GM18873 (cell line): ENCODE data around the gene ICE2.
"Not testable (repeated sequence)": the region's sequence is repeated elsewhere in the genome, so short reads cannot be mapped to it uniquely, and the experiment has no call there.

Experiments used
- ATAC-seq: cut with Tn5 transposase; IDR thresholded peaks from one replicate; pipeline ENCODE4 v1.9.1; 2021; ENCODE audit warnings: mild to moderate bottlenecking, moderate library complexity, moderate number of reproducible peaks; ENCODE audit not compliant: unreplicated experiment, low FRiP score

Gene ICE2

GRCh38 chr15:60413231-60413824, 65.6 kb downstream of the ICE2 start:
- ATAC-seq = no peak

GRCh38 chr15:60412807-60413206, 66.1 kb downstream of the ICE2 start:
- not testable (repeated sequence) for ATAC-seq

GRCh38 chr15:60411774-60412425, 67.0 kb downstream of the ICE2 start:
- ATAC-seq = no peak

DNA sequence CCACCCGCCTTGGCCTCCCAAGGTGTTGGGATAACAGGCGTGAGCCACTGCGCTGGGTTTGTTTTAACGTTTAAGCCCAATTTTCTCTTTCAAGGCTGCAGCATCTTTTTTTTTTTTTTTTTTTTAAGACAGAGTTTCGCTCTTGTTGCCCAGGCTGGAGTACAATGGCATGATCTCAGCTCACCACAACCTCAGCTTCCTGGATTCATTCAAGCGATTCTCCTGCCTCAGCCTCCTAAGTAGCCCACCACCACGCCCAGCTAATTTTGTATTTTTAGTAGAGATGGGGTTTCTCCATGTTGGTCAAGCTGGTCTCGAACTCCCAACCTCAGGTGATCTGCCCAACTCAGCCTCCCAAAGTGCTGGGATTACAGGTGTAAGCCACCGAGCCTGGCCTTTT, 68.6 kb downstream of the ICE2 start:
- not testable (repeated sequence) for ATAC-seq

- ATAC-seq = no peak
Observed at GRCh38 chr15:60408463-60408981, 70.4 kb downstream of the ICE2 start.

- ATAC-seq = no peak
Observed at GRCh38 chr15:60407415-60407805, 71.5 kb downstream of the ICE2 start.

- ATAC-seq = no peak
Observed at GRCh38 chr15:60406513-60407414, 72.2 kb downstream of the ICE2 start.

DNA sequence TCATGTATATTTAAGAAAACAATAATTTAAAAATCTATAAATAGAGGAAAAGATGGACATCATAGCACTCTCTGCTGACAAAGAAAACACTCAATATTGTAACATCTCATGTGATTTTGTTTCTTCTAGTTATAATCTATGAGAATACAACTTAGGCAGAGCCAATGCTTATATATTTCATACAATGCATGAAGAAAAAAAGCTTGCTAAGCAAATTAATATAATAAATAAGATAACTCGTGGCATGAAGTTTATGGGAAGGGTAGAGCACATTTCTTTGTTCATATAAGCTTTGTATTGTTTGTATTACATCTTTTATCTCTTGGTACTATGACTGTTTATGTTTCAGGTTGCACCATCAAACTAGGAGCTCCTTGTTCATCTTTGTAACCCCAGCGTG, 73.5 kb downstream of the ICE2 start:
- no peak for ATAC-seq

DNA sequence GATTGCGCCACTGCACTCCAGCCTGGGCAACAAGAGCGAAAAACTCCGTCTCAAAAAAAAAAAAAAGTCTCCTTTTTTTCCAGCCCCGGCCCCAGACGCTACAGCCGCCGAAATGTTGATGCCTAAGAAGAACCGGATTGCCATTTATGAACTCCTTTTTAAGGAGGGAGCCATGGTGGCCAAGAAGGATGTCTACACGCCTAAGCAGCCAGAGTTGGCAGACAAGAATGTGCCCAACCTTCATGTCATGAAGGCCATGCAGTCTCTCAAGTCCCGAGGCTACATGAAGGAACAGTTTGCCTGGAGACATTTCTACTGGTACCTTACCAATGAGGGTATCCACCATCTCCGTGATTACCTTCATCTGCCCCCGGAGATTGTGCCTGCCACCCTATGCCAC, 74.6 kb downstream of the ICE2 start:
- not testable (repeated sequence) for ATAC-seq

DNA sequence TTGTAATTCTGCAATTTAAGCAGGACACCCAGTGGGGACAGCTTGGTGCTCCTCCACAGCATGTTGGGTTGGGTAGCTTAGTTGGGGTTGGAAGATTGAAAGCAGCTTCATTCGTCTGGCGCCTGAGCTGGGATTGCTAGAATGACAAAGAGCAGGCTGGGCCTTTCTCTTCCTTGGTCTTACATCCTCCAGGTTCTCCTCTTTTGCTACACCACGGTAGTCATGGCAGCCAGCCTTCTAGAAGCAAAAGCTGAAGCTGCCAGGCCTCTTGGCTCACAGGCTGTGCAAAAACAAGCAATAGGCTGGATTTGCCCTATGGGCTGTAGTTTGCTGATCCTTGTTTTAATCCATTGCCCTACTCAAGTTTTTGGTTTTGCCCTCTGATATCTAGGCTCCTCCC, 78.0 kb downstream of the ICE2 start:
- no peak for ATAC-seq

DNA sequence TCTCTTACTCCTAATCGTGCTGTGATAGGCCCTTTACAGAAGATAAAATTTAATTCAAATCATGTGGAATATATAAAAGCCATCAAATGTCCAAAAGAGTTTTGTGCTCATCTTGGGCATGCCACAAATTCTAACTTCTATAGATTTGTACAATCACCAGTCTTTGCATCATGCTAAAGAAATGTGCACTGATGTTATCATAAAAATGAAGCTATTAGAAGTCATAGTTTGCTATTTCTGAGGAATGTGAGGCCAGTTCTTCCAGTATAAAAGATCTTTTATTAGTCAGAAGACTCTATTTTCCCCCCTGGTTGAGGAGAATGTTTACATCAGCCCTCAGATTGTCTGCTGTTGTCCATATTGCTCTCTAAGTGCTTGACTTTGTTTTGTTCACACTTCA, 79.0 kb downstream of the ICE2 start:
- no peak for ATAC-seq

GRCh38 chr15:60399246-60399915, 79.6 kb downstream of the ICE2 start:
- no peak for ATAC-seq

- ATAC-seq = peak; percentile 60
Observed at GRCh38 chr15:60397772-60398445, 81.0 kb downstream of the ICE2 start, which contains the start of gene ANXA2. ANXA2 (minus strand) TSS chr15:60397986; CDS start chr15:60386075, 11,911 bp downstream.

DNA sequence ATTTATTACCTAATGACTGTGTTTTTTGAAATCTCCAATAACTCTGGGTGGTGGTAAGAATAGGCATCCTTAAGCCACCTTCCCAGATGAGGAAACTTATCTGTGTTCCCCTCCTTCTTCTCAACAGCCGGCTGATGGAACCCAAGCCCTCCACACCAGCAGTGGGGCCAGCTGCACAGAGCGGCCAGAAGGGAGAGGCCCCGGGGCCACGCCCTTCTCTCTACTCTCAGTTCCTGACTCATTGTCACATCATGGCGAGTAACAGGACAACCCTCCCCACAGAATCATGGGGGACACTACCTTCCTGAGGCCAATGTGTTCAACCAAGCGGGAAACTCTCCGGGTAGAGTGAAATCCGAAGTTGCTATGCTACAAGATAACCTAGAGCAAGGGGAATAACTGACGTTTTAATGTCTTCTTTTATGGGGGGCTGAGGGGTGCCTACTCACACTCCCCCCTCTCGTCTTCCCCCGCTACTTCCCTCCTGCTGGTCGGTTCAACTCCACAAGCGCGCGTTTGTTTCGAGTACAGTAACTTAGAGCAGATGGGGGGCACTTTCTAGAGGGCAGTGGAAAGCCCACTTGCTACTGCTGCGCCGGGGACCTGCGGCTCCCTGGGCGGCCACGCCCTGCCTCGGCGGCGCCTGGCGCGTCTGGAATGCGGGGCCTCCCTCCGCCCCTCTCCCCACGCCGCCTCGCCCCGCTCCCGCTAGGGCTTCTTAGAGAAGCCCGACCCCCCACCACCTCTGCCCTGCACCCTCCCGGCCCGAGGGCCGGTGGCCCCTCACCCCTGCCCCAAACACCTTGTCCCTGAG, 81.8 kb downstream of the ICE2 start:
- peak; percentile 57 for ATAC-seq

- ATAC-seq = no peak
Observed at GRCh38 chr15:60396560-60396957, 82.4 kb downstream of the ICE2 start.

GRCh38 chr15:60396100-60396499, 82.8 kb downstream of the ICE2 start:
- no peak for ATAC-seq

DNA sequence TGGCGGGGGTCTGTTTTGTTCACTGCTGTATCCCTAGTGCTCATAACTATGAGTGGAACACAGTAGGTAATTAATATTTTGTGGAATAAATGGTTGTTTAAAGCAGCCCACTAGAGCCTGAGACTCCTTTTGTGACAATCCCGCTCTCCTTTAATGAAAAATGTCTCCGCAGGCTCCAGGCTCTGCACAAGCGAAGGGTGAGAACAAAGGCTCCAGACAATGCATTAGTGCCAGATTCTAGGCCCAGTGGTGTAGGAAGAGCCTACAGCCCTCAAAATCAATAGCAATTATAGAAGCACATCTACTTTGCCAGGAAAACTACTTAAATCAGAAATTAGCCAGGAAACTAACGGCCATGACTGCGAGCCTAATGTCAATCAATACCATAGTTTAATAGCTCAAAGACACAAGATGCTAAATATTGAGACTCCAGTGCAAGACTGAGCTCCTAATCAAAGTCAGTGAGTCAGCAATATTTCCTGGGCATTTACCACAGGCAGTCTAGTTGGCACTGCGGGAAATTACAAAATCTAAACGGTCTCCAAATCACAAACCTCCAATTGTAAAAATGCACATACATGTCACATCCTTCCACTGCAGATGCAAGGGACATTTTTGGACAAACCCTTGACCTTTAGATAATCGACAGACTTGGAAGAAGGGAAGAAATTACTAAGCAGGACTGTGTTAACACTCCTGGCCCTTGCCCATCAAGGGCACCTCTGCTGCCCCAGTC, 83.5 kb downstream of the ICE2 start:
- no peak for ATAC-seq

- ATAC-seq = no peak
Observed at GRCh38 chr15:60394689-60395097, 84.2 kb downstream of the ICE2 start.
